SH-SY5Y (cell line): Measurements from ENCODE around the gene WDFY3.

Experiments used
- GATA2 ChIP-seq: IDR thresholded peaks from 2 replicates; pipeline ENCODE4 v1.6.1; 2011; ENCODE audit warnings: mild to moderate bottlenecking, low read depth, low read length
- GATA3 ChIP-seq: IDR thresholded peaks from 2 replicates; pipeline ENCODE4 v1.6.1; 2011; ENCODE audit warnings: low read depth, mild to moderate bottlenecking, low read length, moderate library complexity

- TF ChIP-seq GATA2 (no peak), GATA3 (no peak)
These were observed 10.9 kb upstream of the WDFY3 start for GRCh38 chr4:84977396-84977795.
